Stimulated activated CD4-positive, alpha-beta T cell treated with anti-CD3 and anti-CD28 coated beads, Interleukin-2, amount 100 ng/mL, for 24 hours (primary cell): Measurements from ENCODE around the gene MYO7A.

Source experiments
- DNase-seq, 2 donors: peaks; one replicate each; pipeline ENCODE4 v3.0.0-alpha.2; 2020

The MYO7A gene

GRCh38 chr11:77127920-77128691, at the start of gene MYO7A:
TSS of gene MYO7A (plus strand) at chr11:77128246. CDS start at chr11:77130635, 2,389 bp downstream.
- DNase-seq = no peak

DNA sequence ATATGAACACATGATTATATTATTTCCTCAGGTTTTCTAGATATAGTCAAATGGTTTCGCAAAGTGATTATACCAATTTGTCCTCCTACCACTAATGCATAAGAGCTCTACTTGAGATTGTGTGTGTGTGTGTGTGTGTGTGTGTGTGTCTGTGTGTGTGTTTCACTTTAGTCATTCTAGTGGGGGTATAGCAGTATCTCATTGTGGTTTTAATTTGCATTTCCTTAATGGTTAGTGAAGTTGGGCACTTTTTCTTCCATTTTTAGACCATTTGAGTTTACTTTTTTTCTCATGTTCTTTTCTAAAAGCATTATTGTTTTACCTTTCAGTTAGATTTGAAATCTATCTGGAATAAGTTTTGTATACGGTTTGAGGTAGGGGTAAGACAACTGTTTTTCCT, 48.4 kb upstream of the MYO7A start:
- no peak for DNase-seq

GRCh38 chr11:77080643-77081210, 47.3 kb upstream of the MYO7A start:
- no peak for DNase-seq

DNA sequence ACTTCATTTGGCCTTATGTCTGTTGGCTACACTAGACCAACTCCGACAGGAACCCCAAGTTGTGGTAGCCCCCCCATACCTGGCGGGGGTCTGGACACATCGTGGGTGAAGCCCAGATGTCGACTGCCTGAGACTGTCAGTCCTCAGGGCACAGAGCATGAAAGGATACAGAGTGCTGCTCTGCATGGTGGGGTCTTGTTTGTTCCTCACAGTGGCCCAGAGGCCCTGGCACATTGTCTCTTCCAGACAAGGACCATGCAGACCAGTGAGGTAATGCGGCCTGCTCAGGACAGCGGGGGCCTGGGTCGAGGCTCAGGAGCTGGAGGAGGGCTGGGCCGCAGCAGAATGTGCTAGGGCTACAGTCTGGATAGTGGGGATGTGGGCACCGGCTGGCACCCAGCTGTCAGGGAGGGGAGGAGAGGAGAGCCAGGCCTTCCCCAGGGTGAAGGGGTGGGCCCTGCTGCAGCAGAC, 46.6 kb upstream of the MYO7A start:
- no peak for DNase-seq

DNA sequence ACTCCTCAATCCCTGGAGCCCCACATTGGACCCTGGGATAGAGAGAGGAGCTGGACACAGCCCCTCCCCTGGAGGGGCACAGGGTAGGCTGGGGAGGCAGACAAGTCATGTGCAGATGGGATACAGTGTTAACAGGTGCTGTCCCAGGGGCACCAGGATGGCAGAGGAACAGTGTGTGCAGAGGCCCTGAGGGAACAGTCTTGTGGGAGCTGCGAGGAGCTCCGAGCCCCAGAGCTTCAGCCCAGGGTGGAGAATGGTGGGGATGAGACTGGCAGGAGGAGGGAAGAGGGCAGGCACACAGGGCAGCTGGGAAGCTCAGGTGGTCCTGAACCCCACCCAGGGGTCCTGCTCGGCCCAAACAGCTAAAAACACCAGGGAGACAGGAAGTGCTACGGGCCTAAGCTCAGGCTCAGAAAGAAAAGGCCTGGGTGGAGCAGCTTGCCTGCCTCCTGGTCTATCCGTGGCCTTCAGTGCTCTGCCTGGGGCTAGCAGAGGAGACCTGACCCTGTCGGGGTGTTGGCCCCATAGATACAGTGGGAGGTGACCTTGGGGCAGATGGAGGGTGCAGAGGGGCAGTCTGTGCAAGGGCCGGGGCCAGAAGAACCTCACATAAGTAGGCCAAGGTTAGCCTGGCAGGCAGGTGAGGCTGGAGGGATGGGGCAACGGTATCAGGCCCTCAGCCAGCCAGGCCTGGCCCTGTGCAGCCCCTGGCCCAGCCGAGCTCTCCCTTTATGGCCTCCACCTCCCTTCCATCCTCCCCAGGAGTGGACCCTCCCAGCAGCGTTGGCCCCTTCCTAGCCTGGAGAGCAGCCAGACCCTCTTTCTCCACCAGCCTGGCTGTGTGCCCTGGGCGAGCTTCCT, 45.8 kb upstream of the MYO7A start:
- DNase-seq = no peak

- peak; percentile 49 to 51 for DNase-seq
Measured at GRCh38 chr11:77082838-77083565, 45.0 kb upstream of the MYO7A start.

DNA sequence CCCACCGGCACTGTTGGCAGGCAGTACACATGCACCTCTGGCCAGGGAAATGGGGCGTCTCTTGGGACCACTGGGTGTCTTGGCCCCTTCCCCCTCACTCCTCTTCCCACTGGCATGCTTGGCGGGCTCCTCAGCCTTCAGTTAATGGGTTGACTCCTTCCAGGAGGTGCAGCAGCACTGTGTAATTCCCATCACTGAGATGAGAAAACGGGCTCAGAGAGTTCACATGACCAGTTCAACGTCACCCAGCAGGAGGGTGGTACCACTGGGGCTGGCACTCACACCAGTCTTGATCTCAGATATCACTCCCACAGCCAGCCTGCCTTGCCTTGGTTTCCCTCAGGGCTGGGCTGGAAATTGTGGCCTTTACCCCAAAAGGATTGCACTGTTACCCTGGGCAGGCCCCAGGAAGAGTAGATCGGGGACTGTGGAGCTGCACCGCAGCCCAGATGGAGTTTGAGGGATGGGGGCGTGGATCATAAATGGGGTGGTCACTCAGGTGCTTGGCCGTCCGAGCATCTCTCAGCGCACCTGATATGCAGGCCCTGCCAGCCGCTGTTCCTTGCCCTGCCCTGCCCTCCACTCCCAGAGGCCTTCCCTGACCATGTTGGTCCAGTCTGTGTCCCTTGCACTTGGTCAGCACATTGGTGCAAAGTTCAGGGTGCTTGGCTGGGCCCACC, 44.3 kb upstream of the MYO7A start:
- no peak for DNase-seq

DNA sequence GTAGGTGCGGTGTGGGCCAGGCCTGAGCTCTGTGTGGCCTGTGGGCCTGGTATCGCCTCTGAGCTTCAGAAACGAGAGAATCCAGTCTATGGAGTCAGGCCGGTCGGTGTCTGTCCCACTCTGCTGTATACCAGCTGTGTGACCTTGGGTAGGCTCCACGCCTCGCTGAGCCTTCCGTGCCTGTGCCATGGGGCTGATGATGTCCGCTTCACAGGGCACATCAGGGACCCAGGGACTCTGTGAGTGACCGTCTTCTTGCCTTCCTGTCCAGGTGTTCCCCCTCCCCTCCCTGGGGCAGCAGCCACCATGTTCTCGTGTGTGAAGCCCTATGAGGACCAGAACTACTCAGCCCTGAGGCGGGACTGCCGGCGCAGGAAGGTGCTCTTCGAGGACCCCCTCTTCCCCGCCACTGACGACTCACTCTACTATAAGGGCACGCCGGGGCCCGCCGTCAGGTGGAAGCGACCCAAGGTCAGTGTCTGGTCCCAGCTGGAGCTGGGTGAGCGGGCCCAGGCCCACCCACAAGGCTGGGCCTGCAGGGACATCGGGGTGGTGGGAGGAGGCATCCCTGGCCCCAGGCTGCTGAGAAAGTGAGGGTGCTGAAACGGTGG, 43.4 kb upstream of the MYO7A start:
- DNase-seq = no peak

GRCh38 chr11:77085652-77086051, 42.4 kb upstream of the MYO7A start:
- DNase-seq = no peak

GRCh38 chr11:77086521-77087472, 41.2 kb upstream of the MYO7A start:
- DNase-seq = no peak

DNA sequence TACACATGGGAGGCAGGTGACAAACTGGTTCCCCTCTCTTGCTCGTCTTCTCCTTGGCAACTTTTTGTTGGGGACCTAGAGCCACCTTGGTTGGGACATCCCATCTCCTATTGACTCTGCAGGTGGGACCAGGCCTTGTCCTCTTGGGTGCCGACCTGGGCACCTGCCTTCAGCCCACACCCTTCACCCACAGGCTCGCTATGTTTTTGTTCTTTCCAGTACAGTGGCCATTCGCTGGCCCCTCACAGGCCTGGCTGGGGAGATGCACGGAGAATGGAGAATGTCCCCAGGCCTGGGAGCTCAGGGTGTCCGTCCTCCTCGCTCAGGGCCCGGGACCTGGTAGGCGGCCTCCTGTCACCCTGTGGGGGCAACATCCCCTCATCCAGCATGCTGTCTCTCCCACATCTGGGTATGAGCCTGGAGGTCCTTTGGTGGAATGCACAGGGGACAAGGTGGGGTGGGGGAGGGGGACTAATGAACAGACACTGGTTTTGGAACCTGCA, 40.3 kb upstream of the MYO7A start:
- DNase-seq = no peak

GRCh38 chr11:77088236-77089003, 39.6 kb upstream of the MYO7A start:
- no peak for DNase-seq

- DNase-seq = no peak
Measured at GRCh38 chr11:77089004-77089545, 39.0 kb upstream of the MYO7A start.

GRCh38 chr11:77090046-77090372, 38.0 kb upstream of the MYO7A start:
- no peak for DNase-seq

DNA sequence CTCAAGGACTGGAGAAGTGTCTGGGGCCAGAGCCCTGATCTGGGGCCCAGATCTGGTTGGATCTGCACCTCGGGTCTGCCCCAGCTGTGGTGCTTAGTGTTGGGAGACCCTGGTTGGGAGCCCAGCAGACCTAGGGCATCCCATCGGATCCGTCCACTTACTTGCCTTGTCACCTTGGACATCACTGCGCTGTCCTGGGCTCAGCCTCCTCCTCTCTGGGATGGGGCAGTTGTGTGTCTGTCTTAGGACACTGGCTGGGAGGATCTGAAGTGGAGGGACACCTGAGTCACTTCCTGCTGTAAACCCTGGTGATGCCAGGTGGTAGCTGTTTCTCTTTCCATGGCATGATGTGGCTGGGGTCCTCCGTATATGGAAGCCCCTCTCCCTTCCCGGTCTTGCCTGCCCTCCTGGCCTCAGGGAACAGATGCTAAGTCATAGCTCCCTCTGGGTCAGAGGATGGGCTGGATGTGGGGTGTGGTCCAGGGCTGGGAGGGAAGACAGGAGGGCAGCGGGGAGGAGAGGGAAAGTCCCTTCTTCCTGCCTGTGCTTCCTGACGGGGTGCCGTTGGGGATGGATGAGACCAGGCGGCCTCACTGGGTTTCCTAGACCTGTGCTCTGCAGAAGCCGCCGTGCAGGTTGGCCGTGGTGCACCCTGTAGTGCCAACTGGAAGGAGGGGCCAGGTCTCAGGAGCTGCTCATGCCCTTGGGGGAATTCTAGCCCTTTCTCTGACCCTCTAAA, 37.5 kb upstream of the MYO7A start:
- no peak for DNase-seq

GRCh38 chr11:77091146-77091940, 36.7 kb upstream of the MYO7A start:
- DNase-seq = peak; percentile 81 to 85

DNA sequence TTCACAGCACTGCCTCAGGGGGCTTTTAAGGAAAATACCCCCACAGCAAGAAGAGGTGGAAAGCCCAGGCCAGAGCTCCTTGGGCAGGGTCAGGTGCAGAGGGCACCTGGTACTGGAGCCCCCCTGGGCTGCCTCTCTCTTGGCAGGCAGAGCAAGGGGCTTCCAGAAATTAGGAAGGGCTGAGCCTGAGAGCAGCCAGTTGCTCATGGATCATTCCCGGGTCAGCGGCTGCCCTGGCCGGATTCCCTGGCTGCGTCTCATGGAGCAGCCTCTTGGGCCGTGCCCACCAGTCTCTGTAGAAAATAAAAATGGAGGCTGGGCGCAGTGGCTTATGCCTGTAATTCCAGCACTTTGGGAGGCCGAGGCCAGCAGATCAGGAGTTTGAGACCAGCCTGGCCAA, 35.7 kb upstream of the MYO7A start:
- DNase-seq = no peak
